Jurkat, Clone E6-1 (cell line): Measurements from ENCODE around the gene INTS15.

ENCODE experiments used
- DNase-seq: peaks from one replicate; pipeline ENCODE4 v3.0.0-alpha.2; 2011; ENCODE audit warnings: low read depth, low spot score
- H3K4me3 ChIP-seq: 2 replicates; pipeline ENCODE4 v1.5.1; 2011; ENCODE audit warnings: mild to moderate bottlenecking, low read length, control low read depth, moderate library complexity

The INTS15 gene

GRCh38 chr7:6651851-6652445, 62.1 kb downstream of the INTS15 start:
- DNase-seq: no peak
- H3K4me3 ChIP-seq: no peak overlapping the region

- no peak overlapping the region for H3K4me3 ChIP-seq
- no peak for DNase-seq
Observed at GRCh38 chr7:6652446-6653011, 62.7 kb downstream of the INTS15 start.

DNA sequence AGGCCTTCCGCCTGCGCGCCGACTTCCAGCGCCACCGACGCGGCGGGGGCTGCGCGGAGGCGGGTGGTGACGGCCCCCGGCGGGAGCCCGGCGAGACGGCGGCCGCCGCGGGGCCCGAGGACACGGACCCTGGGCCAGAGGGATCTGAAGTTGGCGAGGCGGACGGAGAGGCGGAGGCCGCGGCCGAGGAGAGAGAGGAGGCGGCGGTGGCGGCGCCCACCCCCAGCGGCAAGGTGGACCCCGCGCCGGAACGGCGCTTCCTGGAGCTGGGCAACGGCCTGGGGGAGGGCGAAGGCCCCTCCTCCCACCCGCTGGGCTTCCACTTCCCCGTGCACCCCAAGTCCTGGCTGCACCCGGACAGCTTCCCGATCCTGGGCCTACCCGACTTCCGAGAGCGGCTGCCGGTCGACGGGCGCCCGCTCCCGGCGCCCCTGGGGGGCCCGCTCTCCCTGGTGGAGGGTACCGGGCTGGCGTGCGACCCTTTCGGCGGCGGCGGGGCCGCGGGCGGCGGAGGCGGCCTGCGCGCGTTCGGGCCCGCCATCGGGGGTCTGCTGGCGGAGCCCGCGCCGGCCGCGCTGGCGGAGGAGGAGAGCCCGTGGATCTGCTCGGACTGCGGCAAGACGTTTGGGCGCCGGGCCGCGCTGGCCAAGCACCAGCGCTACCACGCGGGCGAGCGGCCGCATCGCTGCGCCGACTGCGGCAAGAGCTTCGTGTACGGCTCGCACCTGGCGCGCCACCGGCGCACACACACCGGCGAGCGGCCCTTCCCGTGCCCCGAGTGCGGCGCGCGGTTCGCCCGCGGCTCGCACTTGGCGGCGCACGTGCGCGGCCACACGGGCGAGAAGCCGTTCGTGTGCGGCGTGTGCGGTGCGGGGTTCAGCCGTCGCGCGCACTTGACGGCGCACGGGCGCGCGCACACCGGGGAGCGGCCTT, 63.5 kb downstream of the INTS15 start:
- H3K4me3 ChIP-seq: no peak overlapping the region
- no peak for DNase-seq

- no peak for DNase-seq
- H3K4me3 ChIP-seq: no peak overlapping the region
Observed at GRCh38 chr7:6654113-6654841, 64.5 kb downstream of the INTS15 start.

DNA sequence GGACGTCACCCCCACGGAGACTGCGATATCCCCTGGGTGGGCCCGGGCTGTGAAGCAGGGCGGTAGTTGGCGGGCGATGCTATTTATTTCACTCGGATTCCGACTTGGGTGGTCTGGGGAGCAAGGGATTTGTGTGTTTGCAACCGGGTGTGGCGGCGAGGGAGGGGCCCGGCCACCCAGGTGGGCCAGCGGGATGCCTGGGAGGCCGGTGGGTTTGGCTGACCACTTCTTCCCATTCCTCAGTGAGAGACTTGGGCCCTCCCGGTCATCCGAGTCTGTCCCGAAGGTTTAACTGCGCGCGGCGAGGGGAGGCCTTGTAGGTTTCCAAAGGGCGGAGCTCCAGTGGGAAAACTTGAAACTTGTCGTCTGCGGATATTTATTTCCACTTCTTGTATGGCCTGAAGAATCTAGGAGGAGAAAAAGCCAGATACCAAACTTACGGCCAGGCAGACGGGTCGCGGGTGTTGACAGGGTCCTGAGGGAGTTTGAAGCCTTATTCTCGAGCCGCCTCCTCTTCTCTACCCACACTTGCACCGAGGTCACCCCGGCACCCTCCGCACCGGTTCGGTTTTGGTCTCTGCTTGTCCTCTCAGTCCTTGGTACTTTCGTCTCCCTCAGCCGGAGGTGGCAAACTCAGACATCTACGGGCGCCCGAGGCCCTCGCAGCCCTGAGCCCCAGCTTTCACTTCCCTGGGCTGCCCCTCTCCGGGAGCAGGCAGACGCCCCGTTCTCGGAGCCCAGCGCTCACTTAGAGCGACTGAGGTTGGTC, 65.2 kb downstream of the INTS15 start:
- no peak for DNase-seq
- no peak overlapping the region for H3K4me3 ChIP-seq

GRCh38 chr7:6655636-6656385, 66.0 kb downstream of the INTS15 start:
- no peak for DNase-seq
- no peak overlapping the region for H3K4me3 ChIP-seq

GRCh38 chr7:6656413-6656812, 66.6 kb downstream of the INTS15 start:
- DNase-seq: no peak
- H3K4me3 ChIP-seq: no peak overlapping the region
